ENCODE measurements around the gene AFF1.

GRCh38 chr4:87011340-87012034 lies 76.7 kb downstream of the AFF1 start:
- TF ChIP-seq CTCF (IDR thresholded peaks at IDR 0.05) (no peak), NR2C2 (CRISPR knock-in tag; IDR thresholded peaks at IDR 0.05) (no peak), SP1 (CRISPR knock-in tag; conservative IDR thresholded peaks at IDR 0.05) (no peak), TEAD4 (CRISPR knock-in tag; IDR thresholded peaks at IDR 0.05) (no peak), NR1H2 (CRISPR knock-in tag; IDR thresholded peaks at IDR 0.05) (no peak), SMAD4 (CRISPR knock-in tag; IDR thresholded peaks at IDR 0.05) (no peak)

Data from WTC11 (cell line).